HG03045 (cell line): ENCODE measurements around the gene BICRAL.
A peak's percentile ranks its signal among the peaks of the same experiment; 100 is the strongest.
"Not testable (repeated sequence)": the region's sequence is repeated elsewhere in the genome, so short reads cannot be mapped to it uniquely, and the experiment has no call there.

Source experiments
- ATAC-seq: cut with Tn5 transposase; IDR thresholded peaks from one replicate; pipeline ENCODE4 v1.9.1; 2021; ENCODE audit warnings: mild to moderate bottlenecking, moderate library complexity; ENCODE audit not compliant: unreplicated experiment

Gene BICRAL

GRCh38 chr6:42781796-42782688, at the start of gene BICRAL:
Gene BICRAL, plus strand, starts transcription at chr6:42782052. Its CDS starts 39,971 bp downstream, at chr6:42822023.
- ATAC-seq: no peak

- not testable (repeated sequence) for ATAC-seq
These were observed 47.9 kb upstream of the BICRAL start for GRCh38 chr6:42733867-42734481.

GRCh38 chr6:42735976-42736375, 45.9 kb upstream of the BICRAL start:
- no peak for ATAC-seq

- ATAC-seq: no peak
These were observed 41.1 kb upstream of the BICRAL start for GRCh38 chr6:42740725-42741124.

GRCh38 chr6:42742116-42742894, 39.5 kb upstream of the BICRAL start:
- no peak for ATAC-seq

- no peak for ATAC-seq
These were observed 37.4 kb upstream of the BICRAL start for GRCh38 chr6:42744351-42744893.

GRCh38 chr6:42745083-42745639, 36.7 kb upstream of the BICRAL start:
- ATAC-seq: no peak

- peak; percentile 70 for ATAC-seq
These were observed 36.0 kb upstream of the BICRAL start, which contains the start of gene TBCC for GRCh38 chr6:42745640-42746462. Gene TBCC, minus strand, starts transcription at chr6:42746103. Its CDS starts 30 bp downstream, at chr6:42746073.

GRCh38 chr6:42746463-42747391, 35.1 kb upstream of the BICRAL start:
- ATAC-seq: peak; percentile 66

GRCh38 chr6:42748203-42748898, 33.5 kb upstream of the BICRAL start:
- ATAC-seq: no peak

- ATAC-seq: no peak
These were observed 30.8 kb upstream of the BICRAL start for GRCh38 chr6:42751055-42751454.

- ATAC-seq: no peak
These were observed 27.1 kb upstream of the BICRAL start for GRCh38 chr6:42754759-42755158.

GRCh38 chr6:42756722-42757121, 25.1 kb upstream of the BICRAL start:
- no peak for ATAC-seq

GRCh38 chr6:42758756-42759430, 23.0 kb upstream of the BICRAL start:
- no peak for ATAC-seq

- no peak for ATAC-seq
These were observed 20.4 kb upstream of the BICRAL start for GRCh38 chr6:42761287-42762067.

- ATAC-seq: no peak
These were observed 19.4 kb upstream of the BICRAL start for GRCh38 chr6:42762426-42762859.

GRCh38 chr6:42762950-42763349, 18.9 kb upstream of the BICRAL start:
- ATAC-seq: no peak
